NCI-H82 treated with DMSO at 0.1 percent for 48 hours (cell line): ENCODE data around the gene EIF4G3.
"Not testable (repeated sequence)": the region's sequence is repeated elsewhere in the genome, so short reads cannot be mapped to it uniquely, and the experiment has no call there.

Source experiments
- DNase-seq: peaks from one replicate; lab custom pipeline; 2025; ENCODE audit not compliant: unreplicated experiment; lab: John Stamatoyannopoulos, UW

The EIF4G3 gene

DNA sequence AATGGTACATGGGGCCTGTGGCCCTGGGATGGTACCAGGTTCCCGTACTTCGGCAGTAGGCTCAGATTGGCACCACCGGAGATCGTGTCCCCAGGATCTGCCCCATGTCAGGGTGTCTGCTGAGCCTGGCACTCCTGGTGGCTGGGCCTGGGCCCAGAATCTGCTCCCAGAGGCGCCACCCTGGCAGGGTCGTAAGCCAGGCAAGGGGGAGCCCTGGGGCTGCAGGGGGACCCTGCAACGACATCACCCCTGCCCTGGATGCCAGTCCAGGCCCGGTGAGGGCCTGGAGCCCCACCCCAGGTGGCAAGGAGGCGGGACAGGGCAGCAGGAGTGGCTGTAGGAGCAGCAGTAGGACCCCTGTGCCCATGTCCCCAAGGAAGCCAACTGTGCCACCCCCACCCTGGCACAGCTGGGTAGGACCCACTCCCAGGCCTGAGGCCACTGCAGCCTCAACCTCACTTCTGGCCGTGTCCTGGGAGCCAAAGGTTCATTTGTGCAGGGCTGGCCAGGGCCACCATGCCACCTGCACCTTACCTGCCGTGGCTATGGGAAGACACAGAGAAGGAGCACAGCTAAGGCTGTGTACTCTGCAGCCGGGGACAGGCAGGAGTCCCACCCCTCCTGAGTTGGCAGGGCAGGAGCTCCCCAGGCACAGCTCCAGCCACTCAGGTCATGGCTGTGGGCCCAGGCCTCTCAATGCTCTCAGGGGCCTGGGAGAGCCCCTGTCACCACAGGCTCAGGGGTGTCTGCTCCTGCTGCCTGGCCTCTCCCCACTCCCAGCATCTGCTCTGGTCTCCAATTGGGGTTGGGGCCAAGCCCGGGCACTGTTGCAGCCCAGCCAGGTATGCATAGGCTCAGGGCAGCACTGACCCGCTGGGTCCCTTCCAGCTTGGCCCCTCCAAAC, 141.7 kb downstream of the EIF4G3 start:
- no peak for DNase-seq

DNA sequence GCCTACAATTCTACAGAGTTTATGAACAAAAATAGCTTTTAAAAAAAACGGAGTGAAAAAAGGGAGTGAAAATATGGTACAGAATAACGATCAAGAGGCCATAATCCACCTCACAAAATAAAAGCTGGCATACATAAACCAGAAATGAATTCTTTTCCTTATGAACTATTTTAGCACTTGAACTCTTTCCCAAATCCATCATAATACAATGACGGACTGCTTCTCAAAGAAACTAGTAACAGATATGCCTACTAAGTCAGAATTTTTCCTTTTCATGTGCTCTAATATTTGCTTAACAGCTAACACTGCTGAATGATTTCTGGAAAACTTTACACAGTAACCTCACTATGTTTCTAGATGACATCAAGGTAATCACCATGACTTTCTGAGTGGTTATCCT, 144.0 kb downstream of the EIF4G3 start:
- DNase-seq, result no peak

DNA sequence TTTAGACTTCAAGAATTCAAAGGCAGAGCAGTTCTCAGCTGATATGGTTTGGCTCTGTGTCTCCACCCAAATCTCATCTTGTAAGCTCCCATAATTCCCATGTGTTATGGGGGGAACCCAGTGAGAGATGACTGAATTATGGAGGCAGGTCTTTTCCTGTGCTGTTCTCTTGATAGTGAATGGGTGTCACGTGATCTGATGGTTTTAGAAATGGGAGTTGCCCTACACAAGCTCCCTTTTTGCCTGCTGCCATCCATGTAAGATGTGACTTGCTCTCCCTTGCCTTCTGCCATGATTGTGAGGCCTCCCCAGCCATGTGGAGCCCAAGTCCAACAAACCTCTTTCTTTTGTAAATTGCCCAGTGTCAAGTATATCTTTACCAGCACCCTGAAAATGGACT, 146.5 kb downstream of the EIF4G3 start:
- DNase-seq, result no peak

DNA sequence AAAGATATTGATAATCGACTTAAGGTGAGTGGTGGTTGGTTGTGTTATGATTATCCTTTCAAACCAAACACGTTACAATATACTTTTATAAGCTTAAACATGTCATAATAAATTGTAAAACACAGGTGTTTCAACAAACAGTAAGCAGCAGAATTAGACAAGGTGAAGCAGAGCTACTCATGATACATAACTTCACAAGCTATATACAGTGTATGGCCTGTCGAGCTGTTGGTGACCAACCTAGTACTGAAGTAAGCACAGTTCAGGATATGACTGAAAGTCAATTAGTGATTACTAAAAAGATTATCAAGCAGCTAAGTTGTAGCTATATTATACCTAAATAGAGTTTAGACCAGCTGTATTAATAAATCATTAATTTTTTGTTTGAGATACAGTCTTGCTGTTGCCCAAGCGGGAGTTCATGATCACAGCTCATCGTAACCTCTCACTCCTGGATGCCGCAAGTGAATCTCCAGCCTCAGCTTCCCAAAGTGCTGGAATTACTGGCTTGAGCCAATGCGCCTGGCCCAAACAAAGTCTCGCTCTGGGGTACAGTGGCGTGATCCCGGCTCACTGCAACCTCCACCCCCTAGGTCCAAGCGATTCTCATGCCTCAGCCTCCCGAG, 148.1 kb downstream of the EIF4G3 start:
- DNase-seq, result no peak

DNA sequence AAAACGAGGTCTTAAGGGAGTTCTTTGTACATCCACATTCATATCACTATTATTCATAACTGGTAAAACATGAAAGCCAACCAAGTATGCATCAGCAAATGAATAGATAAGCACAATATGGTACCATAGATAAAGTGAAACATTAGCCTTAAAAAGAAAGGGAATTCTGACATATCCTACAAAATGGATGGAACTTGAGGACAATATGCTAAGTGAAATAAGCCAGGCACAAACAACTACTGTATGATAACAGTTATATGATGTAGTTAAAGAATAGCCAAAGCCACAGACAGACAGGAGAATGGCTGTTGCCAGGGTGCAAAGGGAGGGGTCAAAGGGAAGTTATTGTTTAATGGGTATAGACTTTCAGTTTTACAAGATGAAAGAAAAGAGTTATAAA, 148.9 kb downstream of the EIF4G3 start:
- no peak for DNase-seq

DNA sequence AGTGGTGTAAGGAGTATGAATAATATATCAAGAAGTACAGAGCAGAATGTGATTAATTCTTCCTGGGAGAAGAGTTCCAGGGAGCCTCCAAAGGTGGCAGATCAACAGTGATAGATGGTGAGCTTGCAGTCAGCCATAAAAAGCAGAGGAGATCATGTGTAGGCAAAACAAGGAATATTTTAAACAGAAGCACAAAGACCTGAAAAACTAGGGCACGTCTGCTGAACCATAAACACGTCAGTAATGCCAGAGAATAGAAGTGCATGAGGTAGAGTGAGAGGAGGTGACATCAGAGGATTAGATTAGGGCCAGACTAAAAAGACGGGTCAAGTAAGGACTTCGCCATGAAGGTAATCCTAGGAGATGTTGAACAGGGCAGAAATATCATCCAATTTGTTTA, 151.8 kb downstream of the EIF4G3 start:
- DNase-seq, result peak; percentile 93

DNA sequence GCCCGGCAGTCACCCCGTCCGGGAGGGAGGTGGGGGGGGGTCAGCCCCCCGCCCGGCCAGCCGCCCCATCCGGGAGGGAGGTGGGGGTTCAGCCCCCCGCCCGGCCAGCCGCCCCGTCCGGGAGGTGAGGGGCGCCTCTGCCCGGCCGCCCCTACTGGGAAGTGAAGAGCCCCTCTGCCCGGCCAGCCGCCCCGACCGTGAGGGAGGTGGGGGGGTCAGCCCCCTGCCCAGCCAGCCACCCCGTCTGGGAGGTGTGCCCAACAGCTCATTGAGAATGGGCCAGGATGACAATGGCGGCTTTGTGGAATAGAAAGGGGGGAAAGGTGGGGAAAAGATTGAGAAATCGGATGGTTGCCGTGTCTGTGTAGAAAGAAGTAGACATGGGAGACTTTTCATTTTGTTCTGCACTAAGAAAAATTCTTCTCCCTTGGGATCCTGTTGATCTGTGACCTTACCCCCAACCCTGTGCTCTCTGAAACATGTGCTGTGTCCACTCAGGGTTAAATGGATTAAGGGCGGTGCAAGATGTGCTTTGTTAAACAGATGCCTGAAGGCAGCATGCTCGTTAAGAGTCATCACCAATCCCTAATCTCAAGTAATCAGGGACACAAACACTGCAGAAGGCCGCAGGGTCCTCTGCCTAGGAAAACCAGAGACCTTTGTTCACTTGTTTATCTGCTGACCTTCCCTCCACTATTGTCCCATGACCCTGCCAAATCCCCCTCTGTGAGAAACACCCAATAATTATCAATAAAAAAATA, 152.4 kb downstream of the EIF4G3 start:
- not testable (repeated sequence) for DNase-seq

DNA sequence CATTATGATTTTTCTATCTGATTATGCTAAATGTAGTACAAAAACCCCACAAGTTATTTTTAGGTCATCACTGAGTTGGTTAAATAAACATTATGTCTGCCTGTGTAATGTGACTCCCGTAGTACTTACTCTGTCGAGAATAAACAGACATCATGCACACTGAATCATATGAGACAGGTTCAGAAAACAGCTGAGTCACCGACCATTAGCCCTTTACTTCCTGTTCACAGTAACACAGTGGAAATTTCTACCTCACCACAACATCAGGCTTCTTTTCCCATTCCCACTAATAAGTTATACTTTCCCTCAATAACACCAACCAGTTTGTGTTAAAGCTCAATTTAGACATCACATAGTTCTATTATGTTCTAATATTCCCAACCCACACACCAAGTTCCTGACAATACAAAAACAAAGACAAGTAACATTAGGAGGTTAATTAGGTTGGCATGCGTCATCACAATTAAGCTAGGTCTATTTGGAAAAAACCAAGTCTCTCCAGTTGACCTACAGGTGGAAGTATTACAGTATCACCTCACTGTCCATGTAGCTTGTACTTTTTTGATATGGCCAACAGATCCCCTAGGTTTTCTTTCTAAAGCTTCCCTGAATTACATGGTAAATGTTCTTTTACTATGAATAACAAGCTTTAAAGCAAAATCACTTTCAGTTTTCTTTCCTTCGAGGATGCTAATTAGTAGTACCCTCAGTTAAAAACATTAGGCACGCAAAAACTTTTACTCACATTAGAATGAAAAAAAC, 154.2 kb downstream of the EIF4G3 start:
- no peak for DNase-seq

DNA sequence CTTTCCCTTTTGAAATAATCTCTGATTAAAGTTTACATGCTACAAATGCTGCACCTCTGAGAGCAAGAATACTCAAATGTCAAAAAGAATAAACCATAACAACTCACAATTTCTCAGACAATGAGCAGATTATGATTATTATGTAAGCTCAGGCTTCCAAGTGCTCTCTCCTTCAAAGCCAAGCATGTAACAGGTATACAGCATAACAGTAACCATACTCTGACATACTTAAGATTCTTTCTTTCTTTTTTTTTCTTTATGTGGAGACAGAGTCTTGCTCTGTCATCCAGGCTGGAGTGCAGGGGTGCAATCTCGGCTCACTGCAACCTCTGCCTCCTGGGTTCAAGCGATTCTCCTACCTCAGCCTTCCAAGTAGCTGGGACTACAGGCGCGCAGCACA, 155.4 kb downstream of the EIF4G3 start:
- no peak for DNase-seq

DNA sequence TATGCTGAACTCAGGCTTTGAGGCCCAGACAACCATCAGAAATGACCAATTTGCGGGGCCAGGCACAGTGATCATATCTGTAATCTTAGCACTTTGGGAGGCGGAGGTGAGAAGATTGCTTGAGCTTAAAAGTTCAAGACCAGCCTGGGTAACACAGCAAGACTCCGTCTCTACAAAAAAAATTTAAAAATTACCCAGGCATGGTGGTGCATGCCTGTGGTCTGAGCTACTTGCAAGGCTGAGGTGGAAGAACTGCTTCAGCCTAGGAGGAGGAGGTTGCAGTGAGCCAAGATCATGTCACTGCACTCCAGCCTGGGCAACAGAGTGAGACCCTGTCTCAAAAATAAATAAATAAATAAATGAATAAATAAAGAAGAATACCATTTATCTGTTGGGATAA, 156.5 kb downstream of the EIF4G3 start:
- DNase-seq, result no peak

DNA sequence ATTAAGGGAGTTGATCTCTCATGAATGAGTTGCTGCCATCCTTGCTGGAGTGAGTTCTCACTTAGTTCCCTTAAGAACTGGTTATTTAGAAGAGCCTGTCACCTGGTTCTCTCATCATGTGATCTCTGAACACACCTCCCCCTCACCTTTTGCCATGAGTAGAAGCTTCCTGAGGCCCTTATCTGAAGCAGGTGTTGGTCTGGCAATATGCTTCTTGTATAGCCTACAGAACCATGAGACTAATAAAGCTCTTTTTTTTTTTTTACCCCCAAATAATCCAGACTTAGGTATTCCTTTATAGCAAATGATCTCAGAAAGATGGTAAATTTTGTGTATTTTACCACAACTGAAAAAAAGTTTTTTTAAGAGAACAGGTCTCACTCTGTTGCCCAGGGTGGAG, 158.0 kb downstream of the EIF4G3 start:
- no peak for DNase-seq

DNA sequence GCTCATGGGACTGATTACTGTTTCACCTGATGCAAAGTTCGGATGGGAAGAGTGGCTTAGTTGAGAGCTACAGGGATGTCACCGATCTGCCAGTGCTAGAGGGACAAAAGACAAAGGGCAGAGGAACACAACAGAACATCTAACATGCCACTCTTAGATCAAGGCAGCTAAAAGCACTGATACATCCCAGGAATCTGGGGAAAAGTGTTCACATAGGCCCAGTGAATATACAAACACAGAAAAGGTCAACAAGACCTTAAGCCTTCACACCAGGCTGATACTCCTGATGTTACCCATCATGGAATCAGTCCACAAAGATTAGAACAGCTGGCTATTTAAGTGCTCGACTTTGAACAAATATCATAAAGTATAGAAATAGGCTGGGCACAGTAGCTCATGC, 163.2 kb downstream of the EIF4G3 start:
- DNase-seq, result no peak

DNA sequence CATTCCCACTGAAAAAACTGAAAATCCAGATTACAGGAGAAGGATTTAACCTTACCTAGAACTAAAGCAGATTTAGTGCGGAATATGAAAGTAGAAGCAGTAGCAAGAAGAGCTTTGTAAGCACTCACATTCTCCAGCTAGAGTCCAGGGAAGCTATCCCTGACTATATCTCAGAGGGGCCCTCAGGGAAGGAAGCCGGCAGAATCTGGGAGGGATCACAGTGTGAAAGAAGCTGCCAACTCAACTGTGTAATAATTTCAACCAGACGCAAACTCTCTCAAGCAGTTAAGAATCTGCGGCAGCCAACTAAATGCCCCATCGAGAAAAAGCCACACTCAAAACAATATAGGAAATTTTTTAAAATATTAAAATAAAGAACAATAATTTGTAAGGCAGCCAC, 163.8 kb downstream of the EIF4G3 start:
- DNase-seq, result no peak

DNA sequence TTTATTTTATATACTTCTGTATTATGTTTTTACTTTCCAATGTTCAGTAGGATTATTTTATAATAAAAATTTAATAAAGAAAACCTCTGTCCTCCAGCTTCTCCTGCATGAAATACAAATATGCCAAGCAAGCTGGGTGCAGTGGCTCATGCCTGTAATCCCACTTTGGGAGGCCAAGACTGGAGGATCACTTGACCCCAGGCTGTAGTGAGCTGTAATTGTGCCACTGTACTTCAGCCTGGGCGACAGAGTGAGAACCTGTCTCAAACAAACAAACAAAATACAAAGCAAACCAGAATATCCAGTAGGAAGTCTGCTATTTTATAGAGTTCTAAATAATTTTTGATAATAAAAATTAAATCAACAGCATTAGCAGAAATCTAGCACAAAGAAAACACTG, 168.8 kb downstream of the EIF4G3 start:
- DNase-seq, result no peak

DNA sequence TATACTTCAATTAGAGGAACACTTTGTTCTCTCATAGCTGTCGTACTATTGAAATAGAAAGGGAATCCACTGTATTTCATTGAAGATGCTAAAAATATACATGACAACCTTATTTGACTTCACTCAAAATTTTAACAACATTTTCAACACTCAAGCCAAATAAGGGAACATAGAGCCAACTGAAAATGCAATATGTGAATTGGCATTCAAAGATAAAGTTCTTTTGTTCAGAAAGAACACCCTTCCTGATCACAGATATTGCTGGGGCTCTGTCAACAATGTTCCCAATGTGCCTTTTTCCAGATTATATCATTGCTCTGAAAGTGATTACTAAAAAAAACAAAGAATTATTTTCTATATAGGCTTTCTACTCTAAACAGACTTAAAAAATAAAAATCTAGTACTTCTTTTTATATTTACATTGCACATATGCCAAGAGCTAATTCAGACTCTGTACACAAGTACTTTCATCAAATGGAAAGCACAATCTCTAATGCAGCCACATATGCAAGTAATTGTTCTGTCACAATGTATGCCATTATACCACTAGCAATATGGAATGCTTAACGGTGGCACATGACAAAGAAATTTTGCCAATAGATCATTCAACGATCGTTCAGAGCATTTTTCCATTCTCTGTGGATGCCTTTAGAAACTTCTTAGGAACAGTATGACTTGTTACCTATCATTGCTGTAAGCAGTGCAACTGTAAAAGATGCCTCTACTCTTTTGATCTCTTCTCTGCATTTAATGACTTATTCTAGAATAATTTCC, 171.0 kb downstream of the EIF4G3 start:
- DNase-seq, result no peak

DNA sequence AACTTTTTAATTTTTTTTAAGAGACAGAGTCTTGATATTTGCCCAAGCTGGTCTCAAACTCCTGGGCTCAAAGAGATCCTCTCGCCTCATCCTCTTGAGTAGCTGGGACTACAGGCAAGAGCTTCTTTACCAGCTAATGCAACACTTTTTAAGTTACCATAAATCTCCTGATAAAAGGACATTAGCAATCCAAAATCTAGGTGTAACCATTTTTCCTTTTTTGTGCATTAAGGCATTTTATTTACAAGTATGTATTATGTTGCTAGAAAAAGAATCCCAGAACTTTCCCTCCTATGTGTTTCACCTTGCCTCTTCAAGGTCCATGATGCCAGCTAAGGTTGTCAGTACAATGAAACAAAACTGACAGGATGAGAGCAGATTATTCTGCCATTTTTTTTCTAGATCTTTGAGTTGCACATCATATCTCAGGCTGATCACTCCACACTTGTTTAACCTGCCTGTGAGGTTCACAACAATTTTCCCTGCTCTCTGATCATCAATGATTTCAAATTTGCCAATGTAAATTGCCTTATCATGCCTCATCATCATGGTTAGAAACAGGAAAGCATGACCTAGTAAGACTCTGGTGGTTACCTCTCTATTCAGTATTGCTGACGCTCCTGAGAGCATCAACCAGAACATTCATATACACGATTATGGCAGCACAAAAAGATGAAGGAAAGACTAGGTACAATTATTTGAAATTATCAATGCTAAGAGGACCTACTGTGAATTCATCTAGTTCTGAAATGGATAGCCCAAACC, 173.2 kb downstream of the EIF4G3 start:
- no peak for DNase-seq

DNA sequence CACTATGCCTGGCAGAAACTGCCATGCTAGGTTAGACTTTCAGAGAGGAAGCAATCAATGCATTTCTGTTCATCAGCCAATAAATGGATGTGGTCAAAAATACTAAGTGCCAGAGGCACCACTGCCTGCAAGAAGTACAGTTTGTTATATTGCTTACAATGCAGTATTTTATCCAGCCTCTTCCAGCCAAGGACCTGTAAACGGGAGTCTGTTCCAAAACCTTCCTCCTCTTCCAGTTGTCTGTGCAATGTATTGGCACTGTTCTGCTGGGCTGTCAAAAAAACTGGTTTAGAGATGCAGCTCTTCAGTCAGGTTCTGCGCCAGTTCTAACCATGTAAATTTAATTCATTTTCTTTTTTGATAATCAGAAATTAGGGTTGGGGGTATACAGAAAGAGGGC, 175.7 kb downstream of the EIF4G3 start:
- no peak for DNase-seq

DNA sequence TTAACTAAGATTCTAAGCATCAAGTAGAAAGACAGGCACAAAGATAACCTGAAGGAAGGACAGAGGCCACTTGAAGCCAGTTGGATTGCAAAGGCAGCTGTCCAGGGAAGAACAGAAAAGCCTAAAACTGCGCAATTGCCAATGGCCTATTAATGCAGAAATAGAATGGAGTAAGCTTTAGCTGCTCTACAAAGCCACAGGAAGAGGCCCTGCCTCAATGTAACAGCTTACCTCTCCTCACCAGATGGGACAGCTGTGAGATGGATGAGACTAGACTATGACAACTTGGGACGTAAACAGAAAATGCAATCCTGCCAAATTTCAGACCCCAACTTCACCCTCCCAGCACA, 176.5 kb downstream of the EIF4G3 start:
- DNase-seq, result no peak

DNA sequence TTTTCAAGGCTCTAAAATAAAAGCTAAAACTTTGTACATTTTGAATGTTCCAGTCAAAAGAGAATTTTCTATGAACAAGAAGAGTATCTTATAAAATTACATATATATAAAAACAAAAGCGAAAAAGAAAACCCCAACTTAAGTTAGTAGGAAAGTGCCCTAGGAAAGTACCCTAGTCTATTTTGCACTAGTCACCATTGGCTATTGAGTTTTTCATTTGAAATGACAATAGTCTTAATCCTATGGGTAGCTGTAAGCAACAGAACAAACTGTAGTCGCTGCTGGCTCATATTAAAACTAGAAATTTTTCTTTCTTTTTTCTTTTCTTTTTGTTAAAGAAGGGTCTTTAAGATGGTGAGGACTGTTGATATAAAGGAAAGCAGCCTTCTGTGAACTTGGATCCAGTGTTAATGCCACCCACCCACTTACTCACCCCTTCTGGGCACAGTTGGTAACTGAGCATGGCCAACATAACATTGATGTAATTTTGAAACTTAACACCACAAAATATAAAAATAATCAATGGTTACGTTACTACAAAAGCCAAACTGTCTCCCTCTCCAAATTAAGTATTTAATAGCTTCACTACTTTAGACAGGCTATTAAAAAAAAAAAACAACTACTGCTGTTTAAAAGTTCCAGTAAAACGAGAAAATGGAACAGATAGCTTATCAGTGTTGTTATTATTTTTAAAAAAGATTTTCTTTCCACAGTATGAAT, 177.0 kb downstream of the EIF4G3 start:
- no peak for DNase-seq
